Ovary (tissue), 3 donors: ENCODE results near the gene GJA10.

Source experiments
- CTCF ChIP-seq, 3 donors: fragments of 450-650 bp in 2 of 3; fragments of 200-600 bp in 1 of 3; IDR thresholded peaks; one replicate each; pipeline versions ENCODE4 v1.5.1 to v1.8.0; 2016 to 2022; ENCODE audit warnings: antibody characterized with exemption in 3 of 3, mild to moderate bottlenecking in 1 of 3
- POLR2A ChIP-seq: fragments of 450-650 bp; IDR thresholded peaks from one replicate; pipeline ENCODE4 v1.6.1; 2017; ENCODE audit warnings: antibody characterized with exemption, mild to moderate bottlenecking, moderate library complexity
- donor health status: DM: no; HTN: no; CAD: no.

- no peak for TF ChIP-seq POLR2A
- no peak for TF ChIP-seq CTCF (IDR thresholded peaks at IDR 0.05)
Measured at GRCh38 chr6:89895276-89895874, 1.1 kb downstream of the GJA10 start.
